Adipose tissue (tissue), 3 donors: Measurements from ENCODE around the gene BCL2. TPM values are rescaled to one million over a fixed set of nuclear protein-coding genes. Genes with fewer than 3 reads are reported as not detected.

Experiments
- H3K27ac ChIP-seq: one replicate; pipeline ENCODE4 v1.5.1; 2013; ENCODE audit warnings: low read depth, low read length
- WGBS, 3 donors: extraction: QIAGEN DNeasy Blood & Tissue Kit; methylation state at CpG; one replicate each; pipeline ENCODE4 v1.1.7; 2013; 5-methylcytosine and 5-hydroxymethylcytosine counted together
- polyA plus RNA-seq, 3 donors: library from polyadenylated mRNA; stranded (reverse); fragments of 200-250 nt; gene quantifications; one replicate each; pipeline ENCODE4 v1.2.3, GENCODE V29; 2013
- donor health status: healthy with polysubstance abuse.
- donor health status: Bipolar disorder and iron deficiency.
- donor health status: healthy.

Gene BCL2
- polyA plus RNA-seq, 3 donors, result 1.2 to 16.2 (median 10.1) TPM

DNA sequence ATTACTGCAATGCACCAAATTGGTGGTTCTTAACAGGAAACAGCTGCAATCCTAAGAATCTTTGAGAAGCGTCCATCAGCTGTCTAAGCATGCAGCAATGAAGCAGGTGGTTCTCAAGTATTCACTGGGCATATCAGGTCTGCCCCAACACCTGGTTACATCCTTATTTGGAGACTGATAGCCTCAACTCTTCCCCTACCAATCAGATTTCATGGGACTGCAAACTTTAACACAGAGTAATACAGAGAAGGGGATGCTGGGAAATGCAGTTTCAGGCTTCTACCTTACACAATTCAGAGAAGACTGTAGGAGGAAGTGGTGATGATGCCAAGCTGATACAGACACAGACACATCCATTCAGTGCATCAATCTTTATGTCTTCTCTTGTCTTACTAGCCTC is 240.5 kb downstream of the BCL2 start:
- no peak overlapping the region for H3K27ac ChIP-seq
- WGBS, 3 donors, result 53 to 68% (median 55%) methylated on average over 1 of the region's 1 CpG

DNA sequence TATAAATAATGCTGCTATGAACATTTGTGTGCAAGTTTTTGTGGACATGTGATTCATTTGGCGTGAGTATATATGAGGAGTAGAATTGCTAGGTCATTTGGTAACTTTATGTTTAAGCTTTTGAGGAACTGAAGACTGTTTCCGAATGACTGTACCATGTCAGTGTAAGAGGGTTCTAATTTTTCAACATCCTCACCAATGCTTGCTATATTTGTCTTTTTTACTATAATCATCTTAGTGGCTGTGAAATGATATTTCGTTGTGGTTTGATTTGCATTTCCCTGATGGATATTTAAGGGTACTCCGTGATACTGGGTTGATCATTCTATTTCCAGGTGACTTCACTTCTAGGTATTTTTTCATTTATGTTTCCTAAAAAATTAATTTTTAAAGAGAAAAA is 241.1 kb downstream of the BCL2 start:
- 72 to 82% (median 77%) methylated on average over 4 of the region's 4 CpGs for WGBS, 3 donors
- H3K27ac ChIP-seq, result no peak overlapping the region

DNA sequence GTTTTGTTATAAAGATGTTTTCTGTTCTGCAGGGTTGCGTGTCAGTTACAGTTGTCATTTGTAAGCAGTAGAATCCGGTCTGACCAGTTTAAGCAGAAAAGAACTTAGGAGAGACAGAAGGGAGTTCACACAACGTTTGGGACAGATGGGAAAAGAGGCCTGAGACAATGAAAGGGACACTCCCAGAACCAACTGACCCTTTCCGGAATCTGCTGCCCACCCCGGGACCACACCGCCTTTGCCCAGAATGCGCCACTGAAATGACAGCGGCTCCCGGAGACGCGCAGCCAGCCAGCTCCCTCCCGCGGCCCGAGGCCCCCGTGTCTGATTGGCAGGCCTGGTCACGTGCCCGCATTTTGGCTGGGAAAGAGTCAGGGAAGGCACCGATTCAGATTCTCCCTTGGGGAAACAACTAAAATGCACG is 244.6 kb downstream of the BCL2 start:
- 1 to 9% (median 6%) methylated on average over 19 of the region's 19 CpGs for WGBS, 3 donors
- no peak overlapping the region for H3K27ac ChIP-seq

DNA sequence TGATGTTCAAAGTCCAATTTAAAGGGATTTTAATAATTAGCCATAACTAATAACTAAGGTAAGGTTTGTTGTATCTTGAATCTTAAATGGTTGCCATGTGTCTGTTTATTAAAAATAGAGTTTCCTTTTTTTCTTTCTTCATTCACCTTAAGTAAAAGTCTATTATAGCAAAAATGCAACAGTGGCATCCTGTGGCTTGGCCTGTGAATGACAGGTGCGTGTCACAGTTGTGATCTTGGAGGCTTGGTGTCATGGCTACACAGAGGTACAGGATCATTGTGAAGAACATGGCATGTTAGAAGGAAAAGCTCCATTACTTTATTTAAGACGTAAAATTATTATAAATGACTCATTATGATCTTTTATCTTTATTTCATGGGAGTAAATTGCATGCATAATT is 246.1 kb downstream of the BCL2 start:
- no peak overlapping the region for H3K27ac ChIP-seq
- 84 to 88% (median 87%) methylated on average over 2 of the region's 2 CpGs for WGBS, 3 donors

Other genes with a start within 250 kb of the BCL2 start
- 10 to 100 TPM; 10.2 to 31.5 (median 19.1) TPM for gene KDSR, start 47.4 kb upstream of the BCL2 start, polyA plus RNA-seq
- 10 to 100 TPM; 10.8 to 23.6 (median 17.5) TPM for gene VPS4B, start 102.7 kb upstream of the BCL2 start, polyA plus RNA-seq
- under 1 TPM in 1 of 3 donors, not detected in 2; 0.22 TPM for gene SERPINB5, start 157.2 kb upstream of the BCL2 start, polyA plus RNA-seq
- not detected for gene SERPINB12, start 222.6 kb upstream of the BCL2 start, polyA plus RNA-seq